Measurements from ENCODE around the gene ARRDC4.

GRCh38 chr15:97931314-97931713 is 29.2 kb upstream of the ARRDC4 start:
- no peak for TF ChIP-seq CTCF (conservative IDR thresholded peaks at IDR 0.05; ENCODE audit: low read depth, low read length)
- no peak for TF ChIP-seq EZH2phosphoT487 (IDR thresholded peaks at IDR 0.05; ENCODE audit: borderline replicate concordance, low read length)
